GM18870 (cell line): ENCODE measurements around the gene HINT3.
"Not testable (repeated sequence)": the region's sequence is repeated elsewhere in the genome, so short reads cannot be mapped to it uniquely, and the experiment has no call there.

Experiments used
- ATAC-seq: cut with Tn5 transposase; IDR thresholded peaks from one replicate; pipeline ENCODE4 v1.9.1; 2021; ENCODE audit warnings: moderate library complexity; ENCODE audit not compliant: unreplicated experiment

The HINT3 gene

GRCh38 chr6:125959041-125959440 lies 2.5 kb downstream of the HINT3 start:
- no peak for ATAC-seq

- no peak for ATAC-seq
These were observed 4.5 kb downstream of the HINT3 start for GRCh38 chr6:125961117-125961516.

- no peak for ATAC-seq
These were observed 6.4 kb downstream of the HINT3 start for GRCh38 chr6:125962900-125963497.

- no peak for ATAC-seq
These were observed 7.2 kb downstream of the HINT3 start for GRCh38 chr6:125963817-125964216.

GRCh38 chr6:125966569-125966968 lies 10.0 kb downstream of the HINT3 start:
- no peak for ATAC-seq

- peak; percentile 47 for ATAC-seq
These were observed 11.9 kb downstream of the HINT3 start for GRCh38 chr6:125968493-125968892.

GRCh38 chr6:125970760-125971159 lies 14.2 kb downstream of the HINT3 start:
- ATAC-seq: no peak

- not testable (repeated sequence) for ATAC-seq
These were observed 15.9 kb downstream of the HINT3 start for GRCh38 chr6:125972478-125972877.

- ATAC-seq: peak; percentile 74
These were observed 17.8 kb downstream of the HINT3 start for GRCh38 chr6:125974214-125974866.

GRCh38 chr6:125979101-125979500 lies 22.5 kb downstream of the HINT3 start:
- ATAC-seq: no peak

- no peak for ATAC-seq
These were observed 25.1 kb downstream of the HINT3 start for GRCh38 chr6:125981571-125982185.

- ATAC-seq: no peak
These were observed 26.8 kb downstream of the HINT3 start for GRCh38 chr6:125983246-125983945.

GRCh38 chr6:125984311-125984710 lies 27.7 kb downstream of the HINT3 start:
- no peak for ATAC-seq

GRCh38 chr6:125985522-125985921 lies 29.0 kb downstream of the HINT3 start:
- no peak for ATAC-seq

- ATAC-seq: no peak
These were observed 29.4 kb downstream of the HINT3 start for GRCh38 chr6:125985979-125986300.

GRCh38 chr6:125986301-125987025 lies 29.9 kb downstream of the HINT3 start, which contains the start of gene TRMT11:
TSS of gene TRMT11 (plus strand) at chr6:125986540. CDS start at chr6:125986551, 11 bp downstream.
- peak; percentile 91 for ATAC-seq

- peak; percentile 22 for ATAC-seq
These were observed 30.6 kb downstream of the HINT3 start for GRCh38 chr6:125987026-125987617.

- ATAC-seq: no peak
These were observed 31.7 kb downstream of the HINT3 start for GRCh38 chr6:125988280-125988679.

GRCh38 chr6:125989631-125990030 lies 33.1 kb downstream of the HINT3 start:
- no peak for ATAC-seq

- ATAC-seq: no peak
These were observed 35.1 kb downstream of the HINT3 start for GRCh38 chr6:125991653-125992052.
